Kidney glomerular epithelial cell (primary cell): ENCODE results near the gene ANKMY1.
A peak's percentile ranks its signal among the peaks of the same experiment; 100 is the strongest.

Experiments used
- DNase-seq: peaks from one replicate; lab custom pipeline; 2025; lab: John Stamatoyannopoulos, UW

The ANKMY1 gene

DNA sequence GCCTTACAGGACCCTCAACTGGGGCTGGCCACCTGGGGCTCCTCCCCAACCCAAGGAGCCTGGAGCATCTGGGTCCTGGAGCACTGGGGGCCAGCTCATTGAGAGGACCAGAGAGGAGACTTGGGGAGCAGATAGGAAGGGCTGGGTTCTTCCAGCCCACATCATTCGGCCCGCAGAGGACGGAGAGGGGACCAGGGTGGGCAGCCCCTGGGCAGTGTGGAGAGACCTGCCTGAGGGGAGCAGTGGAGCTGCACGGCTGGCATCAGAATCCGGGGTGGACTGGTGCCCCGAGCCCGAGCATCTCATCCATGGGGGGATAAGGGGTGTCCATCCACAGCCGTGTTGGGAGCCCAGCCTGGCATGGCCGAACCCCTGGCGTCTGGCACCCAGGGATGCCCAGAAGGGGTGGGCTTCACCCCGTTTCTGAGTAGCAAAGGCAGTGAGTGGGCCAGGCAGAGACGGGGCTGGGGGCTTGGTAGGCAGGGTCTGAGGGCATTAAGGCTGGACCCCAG lies 111.1 kb downstream of the ANKMY1 start:
- no peak for DNase-seq

DNA sequence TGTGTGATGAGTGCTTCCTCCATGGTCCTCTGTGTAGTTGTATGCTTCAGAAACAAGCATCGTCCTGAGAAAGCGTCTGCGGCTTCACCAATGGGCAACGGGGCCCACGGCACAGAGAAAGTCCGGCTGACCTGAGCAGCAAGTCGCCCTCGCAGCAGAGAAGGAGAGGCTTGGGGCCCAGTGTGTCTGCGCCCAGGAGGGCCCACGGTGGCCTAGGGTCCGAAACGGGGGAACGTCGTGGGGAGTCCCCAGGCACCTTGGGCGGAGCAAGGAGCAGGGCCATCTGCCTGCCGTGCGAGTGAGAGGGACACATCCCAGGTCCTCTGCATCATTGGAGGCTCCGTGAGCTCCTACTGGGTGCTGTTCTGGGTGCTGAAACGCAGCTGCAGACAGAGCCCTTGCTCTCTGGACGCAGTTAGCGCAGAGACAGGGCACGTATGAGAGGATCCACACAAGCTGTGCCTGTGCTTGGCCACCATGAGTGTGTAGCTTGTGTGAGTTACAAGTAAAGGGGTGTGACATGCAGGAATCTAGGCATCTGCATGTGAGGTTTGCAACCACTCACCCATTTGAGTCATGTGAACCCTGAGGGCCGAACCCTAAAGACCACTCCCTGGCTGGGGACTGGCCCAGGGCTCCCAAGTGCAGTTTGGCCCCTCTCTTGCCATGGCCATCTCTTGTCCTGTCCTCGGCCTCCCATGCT lies 111.7 kb downstream of the ANKMY1 start:
- DNase-seq, result no peak

GRCh38 chr2:240444464-240444863 lies 113.3 kb downstream of the ANKMY1 start:
- DNase-seq, result no peak

DNA sequence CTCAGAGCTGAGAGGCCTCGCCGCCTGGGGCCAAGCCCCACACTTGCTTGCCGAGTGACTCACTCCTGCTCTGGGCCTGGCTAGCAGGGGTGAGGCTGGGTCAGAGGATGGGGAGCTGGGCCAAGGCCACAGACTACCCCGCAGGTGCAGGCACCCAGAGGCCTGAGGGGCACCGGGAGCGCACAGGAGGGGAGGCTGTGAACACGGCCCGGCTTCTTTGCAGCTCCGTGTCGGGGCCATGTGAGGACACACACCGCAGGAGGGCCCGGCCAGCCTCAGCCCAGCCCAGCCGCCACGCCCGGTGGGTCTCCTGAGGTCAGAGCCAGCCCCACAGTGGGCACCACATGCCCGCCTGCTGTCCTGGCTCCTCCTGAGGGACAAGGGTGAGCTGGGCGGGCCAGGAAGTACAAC lies 113.9 kb downstream of the ANKMY1 start:
- DNase-seq, result no peak

- DNase-seq, result no peak
Measured at GRCh38 chr2:240442891-240443715, 114.7 kb downstream of the ANKMY1 start.

DNA sequence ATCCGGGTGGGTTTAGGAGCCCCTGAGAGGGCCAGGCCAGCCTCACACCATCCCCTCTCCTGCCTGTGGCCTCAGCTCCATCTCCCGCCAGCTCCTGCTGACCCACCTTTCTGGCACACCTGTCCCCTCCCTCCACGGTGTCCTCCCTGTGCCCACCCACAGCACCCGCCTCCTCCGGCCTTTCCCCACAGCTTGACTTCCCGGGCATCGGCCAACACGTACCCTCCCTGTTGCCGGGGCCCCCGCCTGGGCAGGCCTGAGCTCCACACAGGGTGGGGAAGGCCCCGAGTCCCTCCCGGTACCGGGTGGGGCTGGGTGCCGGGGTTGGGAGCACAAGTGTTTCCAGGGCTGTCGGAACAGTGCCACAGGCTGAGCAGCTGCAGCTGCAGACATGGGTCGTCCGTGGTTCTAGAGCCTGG lies 115.8 kb downstream of the ANKMY1 start:
- DNase-seq, result no peak

DNA sequence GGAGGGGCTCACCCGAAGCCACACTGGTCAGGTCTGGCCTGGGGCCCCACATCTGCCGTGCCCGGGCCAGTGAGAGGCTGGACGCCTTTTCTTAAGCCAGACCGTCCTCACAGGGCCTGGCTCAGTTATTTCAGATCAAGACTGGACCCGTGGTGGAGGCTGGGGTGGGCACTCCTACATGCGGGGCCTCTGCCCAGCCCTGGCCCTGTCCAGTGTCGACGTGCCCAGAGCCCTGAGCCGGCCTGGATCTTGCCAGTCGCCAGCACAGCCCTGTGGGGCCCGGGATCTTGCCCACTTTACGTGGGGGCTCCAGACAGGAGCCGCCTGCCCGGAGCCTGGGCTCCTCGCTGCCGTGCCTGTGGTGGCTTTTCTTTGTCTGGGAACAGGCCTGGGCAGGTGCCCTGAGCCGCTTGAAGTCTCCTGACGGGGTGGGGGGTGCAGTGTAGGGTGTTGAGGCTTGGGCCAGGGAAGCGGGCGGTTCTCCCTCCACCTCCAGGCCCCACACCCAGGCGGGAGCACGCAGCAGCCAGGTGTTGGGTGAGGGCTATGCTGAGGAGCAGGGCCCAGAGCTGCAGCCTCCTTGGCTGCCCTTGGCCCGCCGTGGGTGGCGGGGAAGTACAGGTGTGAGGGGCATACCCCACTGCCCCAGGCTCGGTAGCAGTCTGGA lies 116.3 kb downstream of the ANKMY1 start:
- DNase-seq, result no peak

- DNase-seq, result no peak
Measured at GRCh38 chr2:240440704-240441320, 117.0 kb downstream of the ANKMY1 start.

DNA sequence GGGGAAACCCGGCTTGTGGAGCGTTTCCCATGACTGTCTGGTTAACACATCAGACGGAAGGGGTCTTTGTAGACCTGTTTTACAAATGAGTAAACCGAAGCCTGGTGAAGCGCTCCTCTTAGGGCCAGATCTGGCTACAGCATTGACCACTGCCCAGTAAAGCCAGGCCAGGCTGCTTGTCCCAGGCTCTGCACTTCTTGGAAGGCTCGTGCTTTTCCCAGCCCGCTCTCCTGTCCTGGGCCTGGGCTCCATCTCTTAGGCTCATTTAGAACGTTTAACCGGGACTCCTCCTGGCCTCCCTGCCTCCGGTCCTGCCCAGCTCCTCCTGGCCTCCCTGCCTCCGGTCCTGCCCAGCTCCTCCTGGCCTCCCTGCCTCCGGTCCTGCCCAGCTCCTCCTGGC lies 117.5 kb downstream of the ANKMY1 start:
- DNase-seq, result no peak

GRCh38 chr2:240439698-240440151 lies 118.1 kb downstream of the ANKMY1 start:
- no peak for DNase-seq

GRCh38 chr2:240438810-240439697 lies 118.7 kb downstream of the ANKMY1 start:
- no peak for DNase-seq

DNA sequence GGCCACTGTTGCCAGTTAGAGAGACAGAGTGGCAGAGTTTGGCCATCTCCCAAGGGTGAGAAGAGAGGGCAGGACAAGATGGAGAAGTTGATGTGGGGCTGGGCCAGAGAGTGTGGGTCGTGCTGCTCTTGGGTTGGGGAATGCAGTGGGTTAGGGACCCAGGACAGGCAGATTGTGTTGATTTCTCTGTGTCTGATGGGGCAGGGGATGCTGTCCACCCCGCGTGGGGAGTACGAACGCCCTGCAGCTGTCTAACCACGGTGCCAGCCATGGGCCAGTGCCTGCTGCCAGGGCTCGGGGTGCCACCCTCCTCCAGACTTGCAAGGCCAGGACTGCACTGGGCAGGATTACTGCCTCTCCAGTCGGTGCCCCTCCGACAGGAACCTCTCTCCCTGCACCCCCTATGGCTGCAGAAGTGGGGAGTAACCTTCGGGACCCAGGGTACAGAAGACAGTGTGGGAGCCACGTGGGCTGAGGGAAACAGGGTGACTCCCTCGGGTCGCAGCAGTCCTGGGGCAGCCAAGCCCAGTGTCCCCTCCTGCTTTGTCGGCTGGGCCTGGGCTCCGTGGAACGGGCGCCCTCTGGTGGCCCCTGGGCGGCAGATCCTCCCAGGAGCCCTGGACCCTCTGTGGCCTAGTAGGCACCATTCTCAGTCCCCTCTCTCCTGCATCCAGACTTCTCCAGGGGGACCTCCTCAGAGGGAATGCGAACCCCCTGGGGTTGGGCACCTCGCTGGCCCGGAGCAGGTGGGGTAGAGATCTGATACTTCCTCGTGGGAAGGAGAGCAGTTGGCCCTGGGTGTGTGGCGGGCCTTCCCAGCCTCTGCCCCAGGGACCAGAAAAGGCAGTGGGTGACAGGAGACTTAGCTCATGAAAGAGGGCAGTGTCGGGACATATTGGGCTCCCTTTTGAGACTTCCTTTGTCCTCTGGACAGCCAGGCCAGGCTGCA lies 119.7 kb downstream of the ANKMY1 start:
- peak; percentile 24 for DNase-seq

GRCh38 chr2:240437551-240437860 lies 120.3 kb downstream of the ANKMY1 start:
- DNase-seq, result no peak

- no peak for DNase-seq
Measured at GRCh38 chr2:240436683-240437550, 120.9 kb downstream of the ANKMY1 start.

- no peak for DNase-seq
Measured at GRCh38 chr2:240435948-240436682, 121.7 kb downstream of the ANKMY1 start.

DNA sequence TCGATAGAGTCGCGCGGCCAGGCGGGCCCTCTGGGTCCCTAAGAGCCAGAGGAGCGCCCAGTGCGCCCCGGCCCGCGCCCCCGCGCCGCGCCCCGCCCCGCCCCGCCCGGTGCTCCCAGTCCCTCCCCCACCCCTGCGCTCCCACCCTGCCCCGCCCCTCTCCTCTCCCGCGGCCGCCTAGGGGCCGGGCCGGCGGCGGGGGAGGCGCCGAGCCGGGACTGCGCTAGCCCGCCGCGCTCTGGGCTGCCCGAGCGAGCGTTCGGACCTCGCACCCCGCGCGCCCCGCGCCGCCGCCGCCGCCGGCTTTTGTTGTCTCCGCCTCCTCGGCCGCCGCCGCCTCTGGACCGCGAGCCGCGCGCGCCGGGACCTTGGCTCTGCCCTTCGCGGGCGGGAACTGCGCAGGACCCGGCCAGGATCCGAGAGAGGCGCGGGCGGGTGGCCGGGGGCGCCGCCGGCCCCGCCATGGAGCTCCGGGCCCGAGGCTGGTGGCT lies 122.3 kb downstream of the ANKMY1 start, which contains the start of gene GPC1:
TSS of gene GPC1 (plus strand) at position 207 of the 491 bp plus-strand sequence. CDS start at position 463, 256 bp downstream.
- no peak for DNase-seq

DNA sequence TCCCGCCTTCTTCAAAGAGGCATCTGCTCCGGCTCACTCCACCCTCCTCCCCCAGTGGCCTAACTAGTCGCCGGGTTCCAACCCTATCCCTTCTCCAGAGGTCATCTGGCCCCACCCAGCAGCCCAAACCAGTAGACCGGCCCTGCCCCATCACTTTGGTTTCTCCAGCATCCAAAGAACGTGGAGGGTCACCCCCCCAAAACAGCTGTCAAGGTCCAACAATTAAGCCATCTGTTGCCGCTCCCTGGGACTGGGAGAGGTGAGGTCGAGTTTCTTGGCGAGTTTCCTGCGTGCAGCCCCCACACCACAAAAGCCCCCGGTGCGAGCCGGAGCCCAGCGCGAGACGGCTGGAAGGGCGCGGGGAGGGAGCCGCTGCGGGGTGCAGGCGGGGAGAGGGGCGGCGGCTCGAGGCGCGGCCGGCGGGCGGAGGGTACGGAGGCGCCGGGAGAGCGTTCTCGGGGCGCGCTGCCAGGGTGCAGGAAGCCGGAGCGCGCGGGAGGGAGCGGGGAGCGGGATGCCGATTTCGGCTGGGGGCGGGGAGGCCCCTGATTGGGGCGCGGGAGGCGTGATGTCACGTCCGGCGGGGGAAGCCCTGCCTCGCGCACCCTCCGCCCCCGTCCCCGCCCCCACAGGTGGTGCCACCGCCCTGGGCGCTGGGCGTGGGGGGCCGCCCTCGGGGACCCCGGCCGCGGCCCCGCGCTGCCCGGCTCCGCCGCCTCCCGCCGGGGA lies 122.9 kb downstream of the ANKMY1 start:
- peak; percentile 49 for DNase-seq
